HG03060 (cell line): Measurements from ENCODE around the gene RHOBTB3.
A peak's percentile ranks its signal among the peaks of the same experiment; 100 is the strongest.

Experiments
- ATAC-seq: cut with Tn5 transposase; IDR thresholded peaks from one replicate; pipeline ENCODE4 v1.9.1; 2021; ENCODE audit warnings: low read depth, moderate number of reproducible peaks; ENCODE audit not compliant: unreplicated experiment

Gene RHOBTB3

GRCh38 chr5:95761771-95762651, 30.9 kb downstream of the RHOBTB3 start:
- ATAC-seq = no peak

GRCh38 chr5:95762652-95763041, 31.5 kb downstream of the RHOBTB3 start:
- ATAC-seq = no peak

- no peak for ATAC-seq
Observed at GRCh38 chr5:95763941-95764340, 32.8 kb downstream of the RHOBTB3 start.

GRCh38 chr5:95768731-95769130, 37.6 kb downstream of the RHOBTB3 start:
- ATAC-seq = no peak

- ATAC-seq = no peak
Observed at GRCh38 chr5:95770830-95771708, 39.9 kb downstream of the RHOBTB3 start.

- no peak for ATAC-seq
Observed at GRCh38 chr5:95771892-95772291, 40.8 kb downstream of the RHOBTB3 start.

GRCh38 chr5:95773335-95774059, 42.4 kb downstream of the RHOBTB3 start:
- no peak for ATAC-seq

DNA sequence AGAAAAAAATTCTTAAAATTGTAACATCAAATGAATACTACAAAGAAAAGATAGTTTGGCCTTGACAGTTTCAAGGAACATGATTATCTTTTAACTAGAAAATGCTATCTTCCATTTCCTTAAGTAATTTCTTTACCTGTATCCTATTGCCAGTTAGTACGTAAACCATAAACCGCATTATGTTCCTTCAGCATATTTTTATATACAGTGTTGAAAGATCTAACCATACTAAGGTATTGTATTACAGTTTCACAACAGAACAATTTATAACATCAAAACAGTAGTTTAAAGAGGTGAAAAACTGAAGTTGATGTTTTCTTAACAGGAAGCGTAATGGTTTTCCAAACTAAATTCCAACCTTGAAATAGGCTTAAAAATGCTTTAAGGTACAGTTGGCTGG, 46.3 kb downstream of the RHOBTB3 start:
- no peak for ATAC-seq

- no peak for ATAC-seq
Observed at GRCh38 chr5:95778713-95779436, 47.7 kb downstream of the RHOBTB3 start.

GRCh38 chr5:95779611-95780010, 48.5 kb downstream of the RHOBTB3 start:
- ATAC-seq = no peak

GRCh38 chr5:95780597-95780996, 49.5 kb downstream of the RHOBTB3 start:
- ATAC-seq = no peak

DNA sequence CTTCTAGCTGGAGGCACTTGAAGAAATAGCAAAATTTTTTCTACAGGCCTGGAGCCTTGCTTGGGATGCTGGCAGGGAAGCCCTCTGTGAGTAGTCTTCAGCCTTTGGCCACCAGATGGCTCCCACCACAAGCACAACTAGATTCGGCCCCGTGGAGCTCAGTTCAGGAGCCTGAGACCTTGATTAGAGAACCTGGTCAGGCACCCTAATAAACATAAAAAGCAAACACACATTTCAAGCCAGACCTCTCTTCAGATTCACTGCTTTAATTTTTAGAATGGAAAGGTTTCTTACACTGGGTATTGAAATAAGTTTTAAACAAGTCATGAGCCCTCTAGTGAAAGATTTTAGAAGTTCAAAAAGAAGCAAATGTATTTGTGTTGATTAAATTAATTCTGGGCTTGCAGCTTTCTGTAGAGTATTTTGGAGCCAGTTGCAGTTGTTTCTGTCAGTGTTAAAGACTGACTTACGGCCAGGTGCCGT, 50.0 kb downstream of the RHOBTB3 start:
- ATAC-seq = peak; percentile 81

- no peak for ATAC-seq
Observed at GRCh38 chr5:95782181-95782580, 51.0 kb downstream of the RHOBTB3 start.

DNA sequence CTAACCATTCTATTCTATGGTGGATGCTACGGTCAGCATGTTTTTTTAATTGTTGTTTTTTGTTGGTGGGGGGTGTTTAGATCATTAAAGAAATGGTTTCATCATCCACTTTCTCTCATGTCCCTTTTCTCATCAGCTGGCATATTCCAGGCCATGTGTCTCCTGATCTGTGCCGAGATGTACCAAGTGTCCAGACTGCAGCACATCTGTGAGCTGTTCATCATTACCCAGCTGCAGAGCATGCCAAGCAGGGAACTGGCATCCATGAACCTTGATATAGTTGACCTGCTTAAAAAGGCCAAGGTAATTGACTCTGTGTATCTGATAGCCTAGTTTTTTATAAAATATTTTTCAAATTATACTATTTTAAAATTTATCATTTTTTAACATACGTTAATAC, 52.5 kb downstream of the RHOBTB3 start:
- no peak for ATAC-seq

DNA sequence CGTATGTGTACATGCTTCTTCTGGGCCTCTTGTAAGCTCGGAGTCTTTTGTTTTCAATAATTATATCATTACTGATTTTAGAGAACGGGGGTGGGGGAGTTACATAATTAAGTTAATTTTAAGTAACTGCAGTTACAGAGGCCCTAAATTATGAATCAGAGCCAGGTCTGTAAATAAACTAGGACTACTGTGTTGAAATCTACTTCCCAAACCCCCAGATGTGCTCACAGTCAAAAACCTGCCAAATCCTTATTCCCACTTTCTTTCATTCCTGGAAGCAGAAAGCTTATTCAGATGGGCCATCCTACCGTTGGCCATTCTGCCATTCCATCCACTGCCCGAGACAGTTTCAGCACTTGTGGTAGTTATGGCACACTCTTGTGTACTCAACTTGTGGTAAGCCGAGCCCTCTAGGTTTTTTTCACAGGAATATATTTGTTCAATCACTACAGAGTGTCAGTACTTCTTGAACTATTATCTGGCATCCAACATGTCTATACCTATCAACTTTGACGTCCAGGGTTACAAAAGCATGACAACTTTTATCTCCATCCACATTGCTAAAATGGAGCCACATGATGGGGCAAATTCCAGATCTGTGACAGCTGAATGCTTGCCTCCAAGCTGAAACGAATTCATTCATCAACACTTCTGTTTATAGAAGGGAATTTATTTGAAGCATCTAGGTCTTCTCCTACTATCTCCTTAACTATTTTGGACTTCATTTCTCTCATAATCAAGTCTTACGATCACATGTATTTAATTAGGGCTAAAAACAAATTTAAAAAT, 53.6 kb downstream of the RHOBTB3 start:
- no peak for ATAC-seq

DNA sequence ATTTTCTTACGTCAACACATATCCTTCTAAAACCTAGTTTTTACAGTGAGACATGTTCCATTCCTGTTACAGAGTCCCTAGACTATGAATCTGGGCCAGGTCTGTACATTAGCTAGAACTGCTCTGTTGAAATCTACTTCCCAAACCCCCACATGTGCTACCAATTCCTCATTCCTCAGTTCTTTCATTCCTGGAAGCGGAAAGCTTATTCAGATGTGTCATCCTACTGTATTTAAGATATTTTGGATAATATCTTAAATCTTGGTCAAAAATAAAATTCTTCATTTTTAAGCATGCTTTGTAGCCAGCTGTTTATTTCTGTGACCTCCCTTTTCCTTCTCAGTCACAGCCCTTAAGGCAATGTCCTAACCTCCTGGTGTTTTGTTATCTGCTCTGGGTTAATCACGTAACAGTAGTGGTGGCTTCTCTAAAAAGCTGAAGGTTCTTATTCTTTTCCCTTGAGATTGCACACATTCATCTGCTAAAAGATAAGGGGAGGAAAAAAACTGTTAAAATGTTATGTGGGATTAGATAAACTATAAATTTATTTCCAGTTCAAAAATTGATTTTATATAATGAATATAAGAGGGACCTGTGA, 55.8 kb downstream of the RHOBTB3 start:
- no peak for ATAC-seq

DNA sequence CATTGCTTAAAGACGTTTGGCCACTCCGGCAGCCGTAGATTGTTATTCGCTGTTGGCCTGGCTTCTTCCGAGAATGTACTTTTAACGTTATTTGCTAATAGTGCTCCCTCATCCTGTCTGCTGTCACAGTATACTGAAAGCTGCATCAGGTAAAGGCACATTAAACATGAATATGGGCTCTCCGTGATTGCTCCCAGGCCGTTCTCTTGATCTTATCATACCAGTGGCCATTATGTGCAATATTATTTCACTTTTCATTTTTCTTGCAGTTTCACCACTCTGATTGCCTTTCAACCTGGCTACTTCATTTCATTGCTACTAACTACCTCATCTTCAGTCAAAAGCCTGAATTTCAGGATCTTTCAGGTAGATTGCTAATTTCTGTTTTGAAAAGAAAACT, 57.4 kb downstream of the RHOBTB3 start:
- ATAC-seq = no peak

GRCh38 chr5:95791751-95792150, 60.6 kb downstream of the RHOBTB3 start:
- ATAC-seq = no peak

- ATAC-seq = no peak
Observed at GRCh38 chr5:95794070-95794516, 63.0 kb downstream of the RHOBTB3 start.
